HepG2 (cell line): ENCODE measurements around the gene ABHD6. TPM values are rescaled to one million over a fixed set of nuclear protein-coding genes. Genes with fewer than 3 reads are reported as not detected.

ENCODE experiments used
- BHLHE40 ChIP-seq: IDR thresholded peaks from 2 replicates; pipeline ENCODE4 v1.6.1; 2011; ENCODE audit warnings: low read length, improper control_type of control experiment
- CREB3 ChIP-seq: sonication (generic); formaldehyde crosslinking; IDR thresholded peaks from 2 replicates; pipeline ENCODE4 v1.5.0; 2020; ENCODE audit warnings: missing genetic modification reagents
- HOXA7 ChIP-seq: sonication (generic); formaldehyde crosslinking; IDR thresholded peaks from 2 replicates; pipeline ENCODE4 v1.8.1; 2022; ENCODE audit warnings: mild to moderate bottlenecking, missing genetic modification reagents, moderate library complexity
- MEF2D ChIP-seq: sonication (generic); formaldehyde crosslinking; IDR thresholded peaks from 2 replicates; pipeline ENCODE4 v1.5.1; 2020; ENCODE audit warnings: mild to moderate bottlenecking, missing genetic modification reagents
- PRPF4 ChIP-seq: fragments of 200-400 bp; formaldehyde crosslinking; IDR thresholded peaks from 2 replicates; pipeline ENCODE4 v1.6.1; 2016; ENCODE audit warnings: low read length, low read depth; ENCODE audit not compliant: poor library complexity, severe bottlenecking
- ZNF18 ChIP-seq: sonication (generic); formaldehyde crosslinking; IDR thresholded peaks from 2 replicates; pipeline ENCODE4 v1.8.0; 2022; ENCODE audit warnings: mild to moderate bottlenecking, missing genetic modification reagents; ENCODE audit not compliant: insufficient replicate concordance
- ZNF878 ChIP-seq: sonication (generic); formaldehyde crosslinking; IDR thresholded peaks from 2 replicates; pipeline ENCODE4 v1.8.1; 2023; ENCODE audit warnings: mild to moderate bottlenecking, missing genetic modification reagents, moderate library complexity
- polyA plus RNA-seq, 8 experiments: library from polyadenylated mRNA; depleted of rRNA in 3 of 8; stranded (reverse) in 7 of 8; unstranded in 1 of 8; fragments of >200 nt; fragmentation: Illumina TruSeq in 4 of 8; extraction: Trizol in 4 of 8; gene quantifications; 2 replicates each; pipeline versions ENCODE4 v1.2.1 to v1.2.3, GENCODE V29; 2011 to 2016; ENCODE audit warnings: low read depth in 4 of 8, missing spikeins in 1 of 8, mixed read lengths in 1 of 8; ENCODE audit not compliant: insufficient read depth in 1 of 8
- total RNA-seq, 5 experiments: library from RNA; depleted of rRNA; stranded (reverse); fragments of >200 nt; fragmentation: Illumina TruSeq; extraction: Trizol; gene quantifications; 2 replicates each; pipeline ENCODE4 v1.2.3, GENCODE V29; 2016; ENCODE audit warnings: low read depth in 1 of 5
- TF ChIP-seq, protein P1 (sequence below): sonication (generic); formaldehyde crosslinking; IDR thresholded peaks from 2 replicates; pipeline ENCODE4 v1.4.0; 2020; ENCODE audit warnings: mild to moderate bottlenecking, missing genetic modification reagents
- TF ChIP-seq, protein P2 (sequence below): sonication (generic); formaldehyde crosslinking; IDR thresholded peaks from 2 replicates; pipeline ENCODE4 v1.4.0; 2020; ENCODE audit warnings: missing genetic modification reagents, borderline replicate concordance
- TF ChIP-seq, protein P3 (sequence below), 2 experiments: sonication (generic) in 1 of 2; formaldehyde crosslinking in 1 of 2; IDR thresholded peaks; 2 replicates each; pipeline versions ENCODE4 v1.5.1 to v1.6.1; 2011 to 2020; ENCODE audit warnings: borderline replicate concordance in 1 of 2, low read depth in 1 of 2, low read length in 1 of 2, mild to moderate bottlenecking in 1 of 2, missing genetic modification reagents in 1 of 2, moderate library complexity in 1 of 2

Gene ABHD6
- total and polyA plus RNA-seq, 2 of the 13 experiments (the other 11 are each of a cell fraction or from before 2014, with no cell fraction given): 9.0 to 17.2 TPM

DNA sequence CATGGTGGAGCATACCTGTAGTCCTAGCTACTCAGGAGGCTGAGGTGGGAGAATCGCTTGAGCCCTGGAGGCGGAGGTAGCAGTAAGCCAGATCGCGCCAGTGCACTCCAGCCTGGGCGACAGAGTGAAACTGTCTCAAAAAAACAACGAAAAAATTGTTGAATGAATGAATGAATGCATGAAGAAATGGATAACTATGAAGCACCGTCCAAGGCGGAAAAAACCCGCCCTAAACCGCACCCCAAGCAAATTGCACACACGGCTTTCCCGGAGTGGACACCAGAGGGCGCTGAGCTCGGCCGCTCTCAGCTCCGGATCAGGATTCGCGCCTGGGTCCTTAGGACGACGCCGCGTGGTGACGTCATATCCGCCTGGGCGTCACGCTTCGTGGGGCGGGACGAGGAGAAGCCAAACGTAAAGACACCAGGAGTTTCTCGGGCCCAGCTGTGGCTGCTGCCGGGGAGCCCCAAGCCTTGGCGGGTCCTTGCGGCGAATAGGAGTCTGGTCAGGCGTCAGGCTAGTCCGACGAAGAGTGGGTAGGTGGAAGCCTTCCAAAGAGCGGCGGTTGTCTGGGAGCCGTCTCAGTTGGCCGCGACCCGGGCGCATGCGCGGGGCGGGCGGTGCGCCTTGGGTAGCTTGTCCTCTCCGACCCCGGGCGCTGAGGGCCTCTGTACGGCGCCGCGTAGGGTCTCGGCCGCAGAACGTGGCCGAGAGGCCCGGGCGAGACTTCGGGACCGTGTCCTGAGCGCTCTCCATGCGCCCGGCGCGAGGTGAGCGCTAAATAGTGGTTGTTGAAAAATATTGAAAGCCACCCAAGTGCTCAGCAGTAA, 68.5 kb downstream of the ABHD6 start, which contains the start of the genes HTD2 and RPP14 (continued):
- TF ChIP-seq, protein P1, sequence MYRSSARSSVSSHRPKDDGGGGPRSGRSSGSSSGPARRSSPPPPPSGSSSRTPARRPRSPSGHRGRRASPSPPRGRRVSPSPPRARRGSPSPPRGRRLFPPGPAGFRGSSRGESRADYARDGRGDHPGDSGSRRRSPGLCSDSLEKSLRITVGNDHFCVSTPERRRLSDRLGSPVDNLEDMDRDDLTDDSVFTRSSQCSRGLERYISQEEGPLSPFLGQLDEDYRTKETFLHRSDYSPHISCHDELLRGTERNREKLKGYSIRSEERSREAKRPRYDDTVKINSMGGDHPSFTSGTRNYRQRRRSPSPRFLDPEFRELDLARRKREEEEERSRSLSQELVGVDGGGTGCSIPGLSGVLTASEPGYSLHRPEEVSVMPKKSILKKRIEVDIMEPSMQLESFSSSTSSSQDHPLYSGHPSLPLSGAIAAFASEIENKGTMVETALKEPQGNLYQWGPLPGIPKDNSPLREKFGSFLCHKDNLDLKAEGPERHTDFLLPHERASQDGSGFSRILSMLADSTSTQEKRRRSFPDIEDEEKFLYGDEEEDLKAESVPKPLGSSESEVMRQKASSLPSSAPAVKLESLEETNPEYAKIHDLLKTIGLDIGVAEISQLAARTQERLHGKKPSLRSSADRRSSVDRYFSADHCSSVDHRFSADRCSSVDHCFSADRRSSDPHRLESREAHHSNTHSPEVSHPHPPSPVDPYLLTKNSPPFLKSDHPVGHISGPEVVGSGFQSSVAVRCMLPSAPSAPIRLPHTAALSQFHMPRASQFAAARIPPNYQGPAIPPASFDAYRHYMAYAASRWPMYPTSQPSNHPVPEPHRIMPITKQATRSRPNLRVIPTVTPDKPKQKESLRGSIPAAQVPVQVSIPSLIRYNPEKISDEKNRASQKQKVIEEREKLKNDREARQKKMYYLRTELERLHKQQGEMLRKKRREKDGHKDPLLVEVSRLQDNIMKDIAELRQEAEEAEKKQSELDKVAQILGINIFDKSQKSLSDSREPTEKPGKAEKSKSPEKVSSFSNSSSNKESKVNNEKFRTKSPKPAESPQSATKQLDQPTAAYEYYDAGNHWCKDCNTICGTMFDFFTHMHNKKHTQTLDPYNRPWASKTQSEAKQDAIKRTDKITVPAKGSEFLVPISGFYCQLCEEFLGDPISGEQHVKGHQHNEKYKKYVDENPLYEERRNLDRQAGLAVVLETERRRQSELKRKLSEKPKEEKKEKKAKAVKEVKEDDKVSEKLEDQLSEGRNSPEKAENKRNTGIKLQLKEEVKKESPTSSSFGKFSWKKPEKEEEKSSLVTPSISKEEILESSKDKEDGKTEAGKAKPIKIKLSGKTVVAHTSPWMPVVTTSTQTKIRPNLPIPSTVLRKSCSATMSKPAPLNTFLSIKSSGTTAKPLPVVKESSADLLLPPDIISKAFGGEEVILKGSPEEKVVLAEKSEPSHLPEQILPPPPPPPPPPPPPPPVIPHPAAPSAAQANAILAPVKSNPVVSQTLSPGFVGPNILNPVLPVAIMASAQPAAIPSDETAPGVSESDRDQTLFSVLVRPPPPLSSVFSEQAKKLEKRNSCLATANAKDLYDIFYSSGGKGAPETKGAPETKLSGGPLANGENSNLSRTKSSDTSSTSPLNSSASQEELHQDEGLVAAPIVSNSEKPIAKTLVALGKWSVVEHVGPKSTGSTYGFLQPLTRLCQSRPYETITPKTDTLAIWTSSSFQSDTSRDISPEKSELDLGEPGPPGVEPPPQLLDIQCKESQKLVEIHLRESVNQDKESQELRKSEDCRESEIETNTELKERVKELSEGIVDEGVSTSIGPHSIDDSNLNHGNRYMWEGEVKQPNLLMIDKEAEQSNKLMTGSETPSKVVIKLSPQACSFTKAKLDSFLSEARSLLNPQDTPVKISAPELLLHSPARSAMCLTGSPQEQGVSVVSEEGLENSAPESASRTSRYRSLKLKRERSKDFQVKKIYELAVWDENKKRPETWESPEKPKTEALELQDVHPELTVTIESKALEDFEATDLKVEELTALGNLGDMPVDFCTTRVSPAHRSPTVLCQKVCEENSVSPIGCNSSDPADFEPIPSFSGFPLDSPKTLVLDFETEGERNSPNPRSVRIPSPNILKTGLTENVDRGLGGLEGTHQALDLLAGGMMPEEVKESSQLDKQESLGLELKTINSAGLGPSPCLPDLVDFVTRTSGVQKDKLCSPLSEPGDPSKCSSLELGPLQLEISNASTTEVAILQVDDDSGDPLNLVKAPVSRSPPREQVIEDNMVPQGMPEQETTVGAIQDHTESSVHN (CRISPR knock-in tag): no peak
- peak; percentile 53 for TF ChIP-seq BHLHE40
- peak; percentile 76 for TF ChIP-seq MEF2D (CRISPR knock-in tag)
- TF ChIP-seq HOXA7 (CRISPR knock-in tag): no peak
- TF ChIP-seq, protein P2, sequence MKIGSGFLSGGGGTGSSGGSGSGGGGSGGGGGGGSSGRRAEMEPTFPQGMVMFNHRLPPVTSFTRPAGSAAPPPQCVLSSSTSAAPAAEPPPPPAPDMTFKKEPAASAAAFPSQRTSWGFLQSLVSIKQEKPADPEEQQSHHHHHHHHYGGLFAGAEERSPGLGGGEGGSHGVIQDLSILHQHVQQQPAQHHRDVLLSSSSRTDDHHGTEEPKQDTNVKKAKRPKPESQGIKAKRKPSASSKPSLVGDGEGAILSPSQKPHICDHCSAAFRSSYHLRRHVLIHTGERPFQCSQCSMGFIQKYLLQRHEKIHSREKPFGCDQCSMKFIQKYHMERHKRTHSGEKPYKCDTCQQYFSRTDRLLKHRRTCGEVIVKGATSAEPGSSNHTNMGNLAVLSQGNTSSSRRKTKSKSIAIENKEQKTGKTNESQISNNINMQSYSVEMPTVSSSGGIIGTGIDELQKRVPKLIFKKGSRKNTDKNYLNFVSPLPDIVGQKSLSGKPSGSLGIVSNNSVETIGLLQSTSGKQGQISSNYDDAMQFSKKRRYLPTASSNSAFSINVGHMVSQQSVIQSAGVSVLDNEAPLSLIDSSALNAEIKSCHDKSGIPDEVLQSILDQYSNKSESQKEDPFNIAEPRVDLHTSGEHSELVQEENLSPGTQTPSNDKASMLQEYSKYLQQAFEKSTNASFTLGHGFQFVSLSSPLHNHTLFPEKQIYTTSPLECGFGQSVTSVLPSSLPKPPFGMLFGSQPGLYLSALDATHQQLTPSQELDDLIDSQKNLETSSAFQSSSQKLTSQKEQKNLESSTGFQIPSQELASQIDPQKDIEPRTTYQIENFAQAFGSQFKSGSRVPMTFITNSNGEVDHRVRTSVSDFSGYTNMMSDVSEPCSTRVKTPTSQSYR: no peak
- TF ChIP-seq CREB3: no peak
- no peak for TF ChIP-seq ZNF18
- no peak for TF ChIP-seq PRPF4
- TF ChIP-seq, protein P3, sequence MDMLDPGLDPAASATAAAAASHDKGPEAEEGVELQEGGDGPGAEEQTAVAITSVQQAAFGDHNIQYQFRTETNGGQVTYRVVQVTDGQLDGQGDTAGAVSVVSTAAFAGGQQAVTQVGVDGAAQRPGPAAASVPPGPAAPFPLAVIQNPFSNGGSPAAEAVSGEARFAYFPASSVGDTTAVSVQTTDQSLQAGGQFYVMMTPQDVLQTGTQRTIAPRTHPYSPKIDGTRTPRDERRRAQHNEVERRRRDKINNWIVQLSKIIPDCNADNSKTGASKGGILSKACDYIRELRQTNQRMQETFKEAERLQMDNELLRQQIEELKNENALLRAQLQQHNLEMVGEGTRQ (IDR thresholded peaks at IDR 0.05; ENCODE audit: low read depth, low read length): no peak
- TF ChIP-seq, protein P3 (CRISPR knock-in tag; IDR thresholded peaks at IDR 0.05; ENCODE audit: borderline replicate concordance): no peak; the same call in 1 of the 2 replicates
- TF ChIP-seq ZNF878: no peak
